ENCODE data around the gene RNU6-1.

GRCh38 chr15:67819636-67820035, 20.2 kb downstream of the RNU6-1 start:
- TF ChIP-seq, protein P1, sequence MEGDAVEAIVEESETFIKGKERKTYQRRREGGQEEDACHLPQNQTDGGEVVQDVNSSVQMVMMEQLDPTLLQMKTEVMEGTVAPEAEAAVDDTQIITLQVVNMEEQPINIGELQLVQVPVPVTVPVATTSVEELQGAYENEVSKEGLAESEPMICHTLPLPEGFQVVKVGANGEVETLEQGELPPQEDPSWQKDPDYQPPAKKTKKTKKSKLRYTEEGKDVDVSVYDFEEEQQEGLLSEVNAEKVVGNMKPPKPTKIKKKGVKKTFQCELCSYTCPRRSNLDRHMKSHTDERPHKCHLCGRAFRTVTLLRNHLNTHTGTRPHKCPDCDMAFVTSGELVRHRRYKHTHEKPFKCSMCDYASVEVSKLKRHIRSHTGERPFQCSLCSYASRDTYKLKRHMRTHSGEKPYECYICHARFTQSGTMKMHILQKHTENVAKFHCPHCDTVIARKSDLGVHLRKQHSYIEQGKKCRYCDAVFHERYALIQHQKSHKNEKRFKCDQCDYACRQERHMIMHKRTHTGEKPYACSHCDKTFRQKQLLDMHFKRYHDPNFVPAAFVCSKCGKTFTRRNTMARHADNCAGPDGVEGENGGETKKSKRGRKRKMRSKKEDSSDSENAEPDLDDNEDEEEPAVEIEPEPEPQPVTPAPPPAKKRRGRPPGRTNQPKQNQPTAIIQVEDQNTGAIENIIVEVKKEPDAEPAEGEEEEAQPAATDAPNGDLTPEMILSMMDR (IDR thresholded peaks at IDR 0.05) = no peak
- no peak for TF ChIP-seq EZH2 (IDR thresholded peaks at IDR 0.05; ENCODE audit: borderline replicate concordance, insufficient read depth, low read depth, low read length, poor library complexity, severe bottlenecking)

All from B cell (primary cell).